HEK293T (cell line): Measurements from ENCODE around the gene RNFT2.

Experiments
- CTCF ChIA-PET: fragments of 350-600 bp; formaldehyde crosslinking; extraction: SDS; loops from one replicate; lab custom pipeline; 2021; ENCODE audit warnings: antibody characterized with exemption, inconsistent platforms; lab: Yijun Ruan, JAX
- POLR2A ChIA-PET: fragments of 350-600 bp; formaldehyde crosslinking; extraction: SDS; loops from one replicate; lab custom pipeline; 2020; ENCODE audit warnings: antibody characterized with exemption, inconsistent platforms; lab: Yijun Ruan, JAX
- DNase-seq: peaks from one replicate; pipeline ENCODE4 v3.0.0; 2012; ENCODE audit warnings: mixed read lengths; ENCODE audit errors: extremely low spot score
- ARNT ChIP-seq: fragments of 450-650 bp; IDR thresholded peaks from 2 replicates; pipeline ENCODE4 v1.6.1; 2017; ENCODE audit warnings: mild to moderate bottlenecking
- BHLHE40 ChIP-seq: fragments of 450-650 bp; IDR thresholded peaks from 2 replicates; pipeline ENCODE4 v1.6.1; 2016; ENCODE audit warnings: mild to moderate bottlenecking, moderate library complexity, borderline replicate concordance
- CTBP1 ChIP-seq: fragments of 450-650 bp; IDR thresholded peaks from 2 replicates; pipeline ENCODE4 v1.6.1; 2016; ENCODE audit warnings: borderline replicate concordance
- ELF4 ChIP-seq: fragments of 450-650 bp; IDR thresholded peaks from 2 replicates; pipeline ENCODE4 v1.6.1; 2017; ENCODE audit warnings: antibody characterized with exemption
- FOXA1 ChIP-seq: fragments of 450-650 bp; IDR thresholded peaks from 2 replicates; pipeline ENCODE4 v1.6.1; 2016; ENCODE audit warnings: mild to moderate bottlenecking
- FOXK2 ChIP-seq: fragments of 450-650 bp; IDR thresholded peaks from 2 replicates; pipeline ENCODE4 v1.6.1; 2016; ENCODE audit warnings: mild to moderate bottlenecking
- FOXM1 ChIP-seq: fragments of 450-650 bp; IDR thresholded peaks from 2 replicates; pipeline ENCODE4 v1.6.1; 2017; ENCODE audit warnings: mild to moderate bottlenecking, borderline replicate concordance
- HDGF ChIP-seq: fragments of 450-650 bp; IDR thresholded peaks from 2 replicates; pipeline ENCODE4 v1.6.1; 2017; ENCODE audit warnings: antibody characterized with exemption, borderline replicate concordance
- L3MBTL2 ChIP-seq: fragments of 450-650 bp; conservative IDR thresholded peaks from 2 replicates; pipeline ENCODE4 v1.6.1; 2016; ENCODE audit warnings: mild to moderate bottlenecking
- LEF1 ChIP-seq: fragments of 450-650 bp; IDR thresholded peaks from 2 replicates; pipeline ENCODE4 v1.6.1; 2017; ENCODE audit warnings: mild to moderate bottlenecking, borderline replicate concordance
- NFRKB ChIP-seq: fragments of 450-650 bp; IDR thresholded peaks from 2 replicates; pipeline ENCODE4 v1.6.1; 2016; ENCODE audit warnings: mild to moderate bottlenecking, moderate library complexity
- PKNOX1 ChIP-seq: fragments of 450-650 bp; IDR thresholded peaks from 2 replicates; pipeline ENCODE4 v1.6.1; 2016
- SP1 ChIP-seq: fragments of 450-650 bp; IDR thresholded peaks from 2 replicates; pipeline ENCODE4 v1.6.1; 2017
- SUZ12 ChIP-seq: fragments of 450-650 bp; IDR thresholded peaks from 2 replicates; pipeline ENCODE4 v1.6.1; 2016; ENCODE audit warnings: mild to moderate bottlenecking
- TARDBP ChIP-seq: fragments of 450-650 bp; IDR thresholded peaks from 2 replicates; pipeline ENCODE4 v1.6.1; 2016
- ZNF384 ChIP-seq: fragments of 450-650 bp; IDR thresholded peaks from 2 replicates; pipeline ENCODE4 v1.6.1; 2016

The RNFT2 gene

GRCh38 chr12:116885491-116885890 is 147.4 kb downstream of the RNFT2 start:
- DNase-seq: no peak
- ChIA-PET CTCF (interaction anchor here (0.7 kb wide), 1 partner anchor 235 kb away, joined by 3 read pairs; no protein-coding TSS in a partner anchor), POLR2A (no interaction called here)
- TF ChIP-seq ELF4 (no peak), L3MBTL2 (no peak), FOXK2 (no peak), TARDBP (no peak), FOXM1 (no peak), HDGF (no peak), SP1 (no peak), ZNF384 (no peak), ARNT (no peak), NFRKB (no peak), BHLHE40 (no peak), SUZ12 (no peak), PKNOX1 (no peak)

DNA sequence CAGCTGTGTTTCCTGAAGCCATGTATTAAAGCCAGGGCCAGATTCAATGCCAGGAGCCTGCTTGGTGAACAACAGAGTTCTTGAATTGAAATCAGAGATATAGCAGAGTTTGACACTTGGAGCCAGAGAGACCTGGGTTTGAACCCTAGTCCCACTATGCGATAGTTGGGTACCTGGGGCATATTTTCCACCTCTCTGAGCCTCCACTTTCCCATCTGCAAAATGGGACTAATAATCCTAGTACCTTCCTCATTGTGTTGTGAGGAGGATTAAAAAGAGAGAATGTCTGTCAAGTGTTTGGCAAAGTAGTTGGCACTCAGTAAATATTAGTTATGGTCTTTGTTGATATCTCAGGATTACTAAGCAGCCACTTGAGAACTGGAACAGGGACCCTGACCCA is 149.1 kb downstream of the RNFT2 start:
- ChIA-PET CTCF (no interaction called here), POLR2A (no interaction called here)
- DNase-seq: no peak
- no peak for TF ChIP-seq FOXA1

GRCh38 chr12:116887897-116888296 is 149.8 kb downstream of the RNFT2 start:
- ChIA-PET POLR2A (no interaction called here), CTCF (no interaction called here)
- TF ChIP-seq BHLHE40 (no peak), FOXK2 (no peak), TARDBP (no peak), FOXM1 (no peak), HDGF (no peak), CTBP1 (no peak), L3MBTL2 (no peak)
- DNase-seq: no peak

DNA sequence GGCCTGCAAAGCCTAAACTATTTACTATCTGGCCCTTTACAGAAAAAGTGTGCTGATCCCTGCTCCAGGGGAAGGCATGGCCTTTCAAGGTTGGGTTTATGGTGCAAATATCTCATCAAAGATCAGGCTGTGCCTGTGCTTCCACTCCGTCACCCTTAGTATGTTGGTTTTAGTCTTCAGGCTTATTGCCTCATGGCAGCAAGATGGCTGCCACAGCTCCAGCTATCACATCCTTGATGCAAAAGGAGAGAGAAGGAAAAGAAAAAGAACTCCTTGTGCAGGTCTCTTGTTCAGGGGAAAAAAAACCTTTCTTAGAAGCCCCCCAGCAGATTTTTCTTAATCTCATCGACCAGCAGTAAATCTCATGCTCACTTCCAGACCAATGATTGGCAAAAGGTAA is 152.2 kb downstream of the RNFT2 start:
- CTCF ChIA-PET: no interaction called here
- no peak for TF ChIP-seq FOXK2
- TF ChIP-seq NFRKB: no peak
- TF ChIP-seq HDGF: no peak
- no peak for TF ChIP-seq ARNT
- TF ChIP-seq FOXA1: no peak
- TF ChIP-seq CTBP1: no peak
- TF ChIP-seq BHLHE40: no peak
- no peak for TF ChIP-seq PKNOX1
- TF ChIP-seq SUZ12: no peak
- no peak for TF ChIP-seq LEF1
- DNase-seq: no peak
- POLR2A ChIA-PET: no interaction called here

DNA sequence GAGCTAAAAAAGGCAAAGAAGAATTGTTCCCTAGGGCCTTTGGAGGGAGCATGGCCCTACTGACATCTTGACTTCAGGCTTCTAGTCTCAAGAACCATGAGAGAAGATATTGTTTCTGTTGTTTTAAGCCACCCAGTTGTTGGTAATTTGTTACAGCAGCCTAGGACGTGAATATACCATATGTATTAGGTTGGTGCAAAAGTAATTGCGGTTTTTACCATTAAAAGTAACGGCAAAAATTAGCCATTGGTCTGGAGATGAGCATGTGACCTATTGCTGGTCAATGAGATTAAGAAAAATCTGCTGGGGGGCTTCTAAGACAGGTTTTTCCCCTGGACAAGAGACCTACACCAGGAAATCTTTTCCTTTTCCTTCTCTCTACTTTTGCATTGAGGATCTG is 152.9 kb downstream of the RNFT2 start:
- CTCF ChIA-PET: interaction anchor here (1.5 kb wide), 1 partner anchor 8 kb away, joined by 4 read pairs; no protein-coding TSS in a partner anchor
- TF ChIP-seq ELF4: peak; percentile 81
- no peak for TF ChIP-seq FOXK2
- POLR2A ChIA-PET: no interaction called here
- DNase-seq: no peak

DNA sequence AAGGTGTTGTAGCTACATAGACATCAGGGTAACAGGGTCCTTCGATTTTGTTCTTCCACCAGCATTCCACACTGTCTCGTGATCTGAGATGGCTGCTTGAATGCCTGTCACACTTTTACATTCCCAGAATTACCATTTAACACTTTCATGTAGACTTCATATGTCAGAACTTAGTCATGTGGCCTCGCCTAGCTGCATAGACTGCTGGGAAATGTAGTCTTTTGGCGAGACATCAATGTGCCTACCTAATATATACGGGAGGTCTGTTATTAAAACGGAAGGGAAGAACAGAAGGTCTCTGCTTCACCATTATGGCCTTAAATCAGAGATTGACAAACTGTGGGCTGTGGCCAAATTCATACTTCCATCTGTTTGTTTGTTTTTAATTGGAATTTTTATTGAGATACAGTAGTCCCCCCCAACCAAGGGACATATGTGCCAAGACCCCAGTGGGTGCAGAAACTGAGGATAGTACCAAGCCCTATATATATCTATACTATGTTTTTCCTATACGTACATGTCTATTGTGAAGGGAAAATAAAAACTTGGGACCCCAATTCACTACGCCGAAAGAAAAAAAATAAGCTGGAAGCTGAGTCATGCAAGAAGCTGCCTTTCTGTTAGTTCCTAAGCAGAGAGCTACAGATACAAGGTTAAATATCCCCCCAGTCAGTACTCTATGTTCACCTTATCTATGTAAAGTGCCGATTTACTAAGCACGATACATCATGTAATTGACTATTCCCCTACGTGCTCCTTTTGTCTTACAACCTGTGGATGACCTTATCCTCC is 154.4 kb downstream of the RNFT2 start:
- TF ChIP-seq ZNF384 (no peak), ELF4 (no peak), SP1 (no peak), LEF1 (no peak), L3MBTL2 (no peak), SUZ12 (no peak), NFRKB (no peak), CTBP1 (no peak), HDGF (no peak), FOXM1 (no peak), FOXK2 (no peak), TARDBP (no peak), ARNT (no peak), PKNOX1 (no peak), FOXA1 (no peak), BHLHE40 (no peak)
- ChIA-PET CTCF (interaction anchor here (1.1 to 1.5 kb wide), 2 partner anchors 10 to 29 kb away, joined by 3 to 4 read pairs; no protein-coding TSS in a partner anchor), POLR2A (interaction anchor here (1.0 kb wide), 1 partner anchor 12 kb away, joined by 3 read pairs; no protein-coding TSS in a partner anchor)
- DNase-seq: peak; percentile 31

- DNase-seq: no peak
- ChIA-PET CTCF (no interaction called here), POLR2A (no interaction called here)
- no peak for TF ChIP-seq CTBP1
- no peak for TF ChIP-seq TARDBP
- TF ChIP-seq SP1: no peak
- no peak for TF ChIP-seq ELF4
- no peak for TF ChIP-seq NFRKB
Observed at GRCh38 chr12:116894913-116895312, 156.8 kb downstream of the RNFT2 start.
